COLO668 (cell line): ENCODE data around the gene PHF21B.

Experiments
- DNase-seq: peaks from one replicate; lab custom pipeline; 2025; ENCODE audit not compliant: unreplicated experiment; lab: John Stamatoyannopoulos, UW

Gene PHF21B

GRCh38 chr22:45019861-45020655 is 10.3 kb upstream of the PHF21B start:
- DNase-seq, result peak; percentile 10

GRCh38 chr22:45014654-45015053 is 4.8 kb upstream of the PHF21B start:
- DNase-seq, result no peak

- DNase-seq, result no peak
Measured at GRCh38 chr22:45013138-45013537, 3.3 kb upstream of the PHF21B start.

GRCh38 chr22:45010532-45010900 is 711 bp upstream of the PHF21B start:
- peak; percentile 43 for DNase-seq

GRCh38 chr22:45008751-45009605 is 827 bp downstream of the PHF21B start:
- DNase-seq, result peak; percentile 72

GRCh38 chr22:45008186-45008681 is 1.6 kb downstream of the PHF21B start:
- peak; percentile 67 for DNase-seq

- DNase-seq, result no peak
Measured at GRCh38 chr22:45007391-45008185, 2.2 kb downstream of the PHF21B start.

- DNase-seq, result no peak
Measured at GRCh38 chr22:45006964-45007390, 2.8 kb downstream of the PHF21B start.

GRCh38 chr22:45006111-45006963 is 3.5 kb downstream of the PHF21B start:
- DNase-seq, result no peak

- DNase-seq, result no peak
Measured at GRCh38 chr22:45001653-45002052, 8.2 kb downstream of the PHF21B start.

- DNase-seq, result no peak
Measured at GRCh38 chr22:45000330-45000729, 9.5 kb downstream of the PHF21B start.

- peak; percentile 14 for DNase-seq
Measured at GRCh38 chr22:44999687-45000086, 10.1 kb downstream of the PHF21B start.

- no peak for DNase-seq
Measured at GRCh38 chr22:44999231-44999630, 10.6 kb downstream of the PHF21B start.

GRCh38 chr22:44998296-44998695 is 11.5 kb downstream of the PHF21B start:
- no peak for DNase-seq

- no peak for DNase-seq
Measured at GRCh38 chr22:44997060-44997459, 12.7 kb downstream of the PHF21B start.

GRCh38 chr22:44996648-44997047 is 13.2 kb downstream of the PHF21B start:
- no peak for DNase-seq

- DNase-seq, result no peak
Measured at GRCh38 chr22:44996120-44996519, 13.7 kb downstream of the PHF21B start.

GRCh38 chr22:44995715-44996114 is 14.1 kb downstream of the PHF21B start:
- DNase-seq, result no peak

- DNase-seq, result no peak
Measured at GRCh38 chr22:44995105-44995514, 14.7 kb downstream of the PHF21B start.

- DNase-seq, result peak; percentile 74
Measured at GRCh38 chr22:44994399-44995104, 15.3 kb downstream of the PHF21B start.
